ENCODE data around the gene PLPPR4.

GRCh38 chr1:99251308-99251707 is 13.0 kb upstream of the PLPPR4 start:
- no peak for TF ChIP-seq CTCF (IDR thresholded peaks at IDR 0.05)
- no peak for TF ChIP-seq POLR2A (IDR thresholded peaks at IDR 0.05)

All from heart left ventricle (tissue), 13 donors.